GM19099 (cell line): ENCODE data around the gene MAG.

Experiments
- POLR2A ChIP-seq: IDR thresholded peaks from 3 replicates; pipeline ENCODE4 v1.6.1; 2011; ENCODE audit warnings: low read depth; ENCODE audit not compliant: insufficient read length; ENCODE audit errors: extremely low read depth

The MAG gene

GRCh38 chr19:35301961-35302360 lies 10.0 kb downstream of the MAG start:
- TF ChIP-seq POLR2A, result no peak

GRCh38 chr19:35302446-35302845 lies 10.5 kb downstream of the MAG start:
- TF ChIP-seq POLR2A, result no peak

GRCh38 chr19:35303357-35303915 lies 11.5 kb downstream of the MAG start:
- TF ChIP-seq POLR2A, result no peak

DNA sequence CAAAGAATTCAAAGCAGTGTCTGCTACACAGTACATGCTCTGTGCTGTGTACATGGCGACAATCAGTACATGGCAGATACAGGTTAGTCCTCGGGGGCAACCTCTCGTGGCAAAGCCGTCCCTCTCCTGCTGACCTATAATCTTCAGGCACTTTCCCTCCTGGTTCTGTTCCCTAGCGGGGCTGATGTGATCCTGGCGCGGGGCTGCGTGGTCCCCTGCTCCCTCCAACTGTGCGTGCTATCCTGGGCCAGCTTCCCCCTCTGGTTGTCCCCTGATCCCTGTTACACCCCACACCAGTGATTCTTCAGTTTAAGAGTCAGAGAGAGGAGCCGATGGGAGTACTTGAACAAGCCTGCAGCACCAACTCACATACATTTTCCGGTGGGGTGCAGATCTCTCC lies 12.1 kb downstream of the MAG start:
- no peak for TF ChIP-seq POLR2A

DNA sequence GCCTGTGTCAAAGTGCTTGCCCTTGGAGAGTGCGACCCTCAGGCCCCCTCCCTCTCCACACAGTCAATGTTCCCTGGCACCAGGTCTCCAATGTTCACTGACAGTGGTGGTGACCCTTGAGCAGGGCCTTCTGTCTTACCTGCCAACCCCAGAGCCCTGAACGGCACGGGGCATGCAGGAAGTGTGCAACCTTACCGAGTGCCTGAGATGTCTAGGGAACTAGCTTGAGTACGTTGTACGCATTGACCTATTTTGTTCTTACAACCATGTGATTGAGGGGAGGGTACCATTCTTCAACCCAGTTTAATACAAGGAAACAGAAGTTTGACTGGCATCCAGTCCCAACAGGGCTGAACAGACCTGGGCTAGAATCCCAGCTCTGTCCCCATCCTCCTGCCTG lies 13.2 kb downstream of the MAG start:
- no peak for TF ChIP-seq POLR2A

DNA sequence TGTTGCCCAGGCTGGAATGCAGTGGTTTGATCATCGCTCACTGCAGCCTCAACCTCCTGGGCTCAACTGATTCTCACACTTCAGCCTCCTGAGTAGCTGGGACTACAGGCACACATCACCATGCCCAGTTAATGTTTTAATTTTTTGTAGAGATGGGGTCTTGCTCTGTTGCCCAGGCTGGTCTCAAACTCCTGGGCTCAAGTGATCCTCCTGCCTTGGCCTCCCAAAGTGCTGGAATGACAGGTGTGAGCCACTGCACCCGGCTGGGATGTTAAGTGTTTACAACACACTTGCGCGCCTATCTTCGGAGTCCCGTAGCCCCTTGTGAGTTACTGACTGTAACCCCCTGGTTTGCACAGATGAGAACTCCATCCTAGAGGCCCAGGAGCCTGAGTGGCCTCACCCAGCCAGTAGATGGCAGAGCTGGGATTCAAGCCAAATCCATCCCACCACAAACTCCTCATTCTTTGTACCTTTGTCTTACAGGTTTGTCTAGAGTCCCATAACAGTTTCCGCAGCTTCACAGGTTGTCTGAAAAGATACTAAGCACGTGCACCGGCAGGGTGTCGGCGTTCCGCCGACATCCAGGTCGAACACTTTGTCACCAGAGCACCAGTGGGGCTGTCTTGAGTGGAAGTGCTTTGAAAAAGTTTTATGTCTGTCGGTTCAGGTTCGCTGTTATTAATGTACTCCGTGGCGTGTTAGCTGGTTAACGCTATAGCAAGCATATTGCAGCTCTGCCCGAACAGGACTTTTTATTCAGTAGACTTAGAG lies 14.7 kb downstream of the MAG start:
- no peak for TF ChIP-seq POLR2A

GRCh38 chr19:35307931-35308330 lies 16.0 kb downstream of the MAG start:
- no peak for TF ChIP-seq POLR2A

GRCh38 chr19:35308910-35309309 lies 16.9 kb downstream of the MAG start:
- TF ChIP-seq POLR2A, result no peak

GRCh38 chr19:35309481-35310279 lies 17.7 kb downstream of the MAG start:
- no peak for TF ChIP-seq POLR2A

DNA sequence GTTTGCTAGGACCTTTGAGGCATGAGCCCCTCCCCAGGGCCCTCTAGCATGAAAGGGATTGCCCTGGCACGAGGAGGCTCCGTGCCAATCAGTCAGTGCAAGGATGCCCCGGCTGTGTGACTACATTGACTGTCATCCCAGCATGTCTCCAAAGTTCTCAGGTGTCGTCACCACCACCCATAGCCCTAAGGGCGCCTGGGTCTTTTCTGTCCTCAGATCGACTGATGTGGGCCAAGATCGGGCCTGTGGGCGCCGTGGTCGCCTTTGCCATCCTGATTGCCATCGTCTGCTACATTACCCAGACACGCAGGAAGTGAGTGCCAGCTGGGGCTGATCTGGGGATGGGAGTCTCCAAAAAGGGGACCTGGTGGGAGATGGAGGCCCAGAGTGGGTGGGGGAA lies 18.4 kb downstream of the MAG start:
- no peak for TF ChIP-seq POLR2A

DNA sequence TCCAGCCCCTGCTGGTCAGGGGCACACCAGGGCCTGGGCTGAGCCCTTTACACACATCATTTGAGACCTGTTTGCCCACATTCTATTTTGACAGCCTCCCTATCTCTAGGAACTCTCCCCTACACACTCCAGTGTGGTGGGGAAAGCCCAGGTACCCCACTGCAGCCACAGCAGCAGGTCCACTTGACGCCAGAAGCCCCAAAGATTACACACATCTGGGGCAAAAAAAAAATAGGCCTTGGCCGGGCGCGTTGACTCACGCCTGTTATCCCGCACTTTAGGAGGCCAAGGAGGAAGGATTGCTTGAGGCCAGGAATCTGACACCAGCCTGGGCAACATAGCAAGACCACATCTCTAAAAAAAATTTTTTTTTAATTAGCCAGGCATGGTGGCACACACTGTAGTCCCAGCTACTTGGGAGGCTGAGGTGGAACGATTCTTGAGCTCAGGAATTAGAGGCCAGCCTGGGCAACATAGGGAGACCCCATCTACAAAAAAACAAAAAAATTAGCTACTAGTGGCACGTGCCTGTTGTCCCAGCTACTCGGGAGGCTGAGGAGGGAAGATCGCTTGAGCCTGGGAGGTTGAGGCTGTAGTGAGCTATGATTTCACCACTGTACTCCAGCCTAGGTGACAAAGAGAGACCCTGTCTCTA lies 19.0 kb downstream of the MAG start:
- no peak for TF ChIP-seq POLR2A

GRCh38 chr19:35311901-35312665 lies 20.1 kb downstream of the MAG start:
- TF ChIP-seq POLR2A, result no peak

- TF ChIP-seq POLR2A, result no peak
These were observed 21.6 kb downstream of the MAG start for GRCh38 chr19:35313587-35313986.

- TF ChIP-seq POLR2A, result no peak
These were observed 22.1 kb downstream of the MAG start for GRCh38 chr19:35314031-35314430.
